Middle frontal gyrus (tissue), 1 donor: ENCODE data around the gene CYP1B1.
"Not testable (repeated sequence)": the region's sequence is repeated elsewhere in the genome, so short reads cannot be mapped to it uniquely, and the experiment has no call there.

Source experiments
- DNase-seq: peaks from one replicate; pipeline ENCODE4 v3.0.0-alpha.2; 2015; ENCODE audit warnings: low spot score; ENCODE audit errors: extremely low spot score

Gene CYP1B1

GRCh38 chr2:38099099-38100028, 23.4 kb upstream of the CYP1B1 start:
- peak; percentile 2 for DNase-seq

- DNase-seq: peak; percentile 2
These were observed 22.6 kb upstream of the CYP1B1 start for GRCh38 chr2:38098421-38099098.

GRCh38 chr2:38097988-38098385, 22.0 kb upstream of the CYP1B1 start:
- DNase-seq: no peak

GRCh38 chr2:38097258-38097987, 21.5 kb upstream of the CYP1B1 start:
- peak; percentile 0 for DNase-seq

- DNase-seq: peak; percentile 3
These were observed 20.3 kb upstream of the CYP1B1 start for GRCh38 chr2:38095996-38096861.

- peak; percentile 4 for DNase-seq
These were observed 19.4 kb upstream of the CYP1B1 start for GRCh38 chr2:38095079-38095995.

GRCh38 chr2:38093527-38094165, 17.7 kb upstream of the CYP1B1 start:
- peak; percentile 26 for DNase-seq

GRCh38 chr2:38092196-38092902, 16.4 kb upstream of the CYP1B1 start:
- no peak for DNase-seq

- no peak for DNase-seq
These were observed 15.8 kb upstream of the CYP1B1 start for GRCh38 chr2:38091760-38092159.

- no peak for DNase-seq
These were observed 15.0 kb upstream of the CYP1B1 start for GRCh38 chr2:38090928-38091327.

GRCh38 chr2:38090212-38090611, 14.3 kb upstream of the CYP1B1 start:
- not testable (repeated sequence) for DNase-seq

GRCh38 chr2:38085998-38086698, 10.2 kb upstream of the CYP1B1 start:
- DNase-seq: not testable (repeated sequence)

GRCh38 chr2:38084556-38084955, 8.6 kb upstream of the CYP1B1 start:
- not testable (repeated sequence) for DNase-seq

- DNase-seq: not testable (repeated sequence)
These were observed 6.8 kb upstream of the CYP1B1 start for GRCh38 chr2:38082727-38083126.

- DNase-seq: no peak
These were observed 4.4 kb upstream of the CYP1B1 start for GRCh38 chr2:38080346-38080745.

- no peak for DNase-seq
These were observed 3.4 kb upstream of the CYP1B1 start for GRCh38 chr2:38079116-38080052.

GRCh38 chr2:38077431-38077769, 1.4 kb upstream of the CYP1B1 start:
- no peak for DNase-seq
